HG03060 (cell line): ENCODE results near the gene APOC3.
"Not testable (repeated sequence)": the region's sequence is repeated elsewhere in the genome, so short reads cannot be mapped to it uniquely, and the experiment has no call there.

Experiments
- ATAC-seq: cut with Tn5 transposase; IDR thresholded peaks from one replicate; pipeline ENCODE4 v1.9.1; 2021; ENCODE audit warnings: low read depth, moderate number of reproducible peaks; ENCODE audit not compliant: unreplicated experiment

The APOC3 gene

DNA sequence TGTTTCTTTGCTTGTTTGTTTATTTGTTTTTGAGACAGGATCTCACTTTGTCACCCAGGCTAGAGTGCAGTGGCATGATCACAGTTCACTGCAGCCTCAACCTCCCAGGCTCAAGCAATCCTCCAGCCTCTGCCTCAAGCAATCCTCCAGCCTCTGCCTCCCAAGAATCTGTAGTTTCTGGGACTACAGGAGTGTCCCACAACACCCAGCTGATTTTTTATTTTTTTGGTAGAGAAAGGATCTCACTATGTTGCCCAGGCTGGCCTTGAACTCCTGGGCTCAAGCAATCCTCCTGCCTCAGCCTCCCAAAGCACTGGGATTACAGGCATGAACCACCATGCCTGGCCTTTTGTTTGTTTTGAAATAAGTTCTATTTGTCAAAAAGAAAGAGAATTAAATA, 28.0 kb upstream of the APOC3 start:
- ATAC-seq: not testable (repeated sequence)

- ATAC-seq: no peak
Measured at GRCh38 chr11:116804001-116804400, 25.7 kb upstream of the APOC3 start.

- ATAC-seq: no peak
Measured at GRCh38 chr11:116807601-116808261, 22.0 kb upstream of the APOC3 start.

- no peak for ATAC-seq
Measured at GRCh38 chr11:116808262-116809175, 21.2 kb upstream of the APOC3 start.

GRCh38 chr11:116811194-116811593, 18.5 kb upstream of the APOC3 start:
- no peak for ATAC-seq

- no peak for ATAC-seq
Measured at GRCh38 chr11:116812109-116812508, 17.6 kb upstream of the APOC3 start.

GRCh38 chr11:116813170-116813569, 16.5 kb upstream of the APOC3 start:
- no peak for ATAC-seq

GRCh38 chr11:116813781-116814471, 15.8 kb upstream of the APOC3 start:
- no peak for ATAC-seq

DNA sequence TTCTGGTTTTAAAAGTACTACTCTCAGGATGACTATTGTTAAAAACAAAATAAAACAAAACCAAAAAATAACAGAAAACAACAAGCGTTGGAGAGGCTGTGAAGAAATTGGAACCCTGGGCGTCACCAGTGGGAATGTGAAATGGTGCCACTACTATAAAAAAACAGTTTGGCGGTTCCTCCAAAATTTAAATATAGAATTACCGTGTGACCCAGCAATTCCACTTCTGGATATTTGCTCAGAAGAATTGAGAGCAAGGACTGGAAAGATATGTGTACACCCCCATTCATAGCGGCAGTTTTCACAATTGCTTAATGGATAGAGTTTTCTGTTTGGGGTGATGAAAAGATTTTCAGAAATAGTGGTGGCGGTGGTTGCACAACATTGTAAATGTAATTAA, 15.2 kb upstream of the APOC3 start:
- no peak for ATAC-seq

GRCh38 chr11:116819049-116819448, 10.7 kb upstream of the APOC3 start:
- no peak for ATAC-seq

DNA sequence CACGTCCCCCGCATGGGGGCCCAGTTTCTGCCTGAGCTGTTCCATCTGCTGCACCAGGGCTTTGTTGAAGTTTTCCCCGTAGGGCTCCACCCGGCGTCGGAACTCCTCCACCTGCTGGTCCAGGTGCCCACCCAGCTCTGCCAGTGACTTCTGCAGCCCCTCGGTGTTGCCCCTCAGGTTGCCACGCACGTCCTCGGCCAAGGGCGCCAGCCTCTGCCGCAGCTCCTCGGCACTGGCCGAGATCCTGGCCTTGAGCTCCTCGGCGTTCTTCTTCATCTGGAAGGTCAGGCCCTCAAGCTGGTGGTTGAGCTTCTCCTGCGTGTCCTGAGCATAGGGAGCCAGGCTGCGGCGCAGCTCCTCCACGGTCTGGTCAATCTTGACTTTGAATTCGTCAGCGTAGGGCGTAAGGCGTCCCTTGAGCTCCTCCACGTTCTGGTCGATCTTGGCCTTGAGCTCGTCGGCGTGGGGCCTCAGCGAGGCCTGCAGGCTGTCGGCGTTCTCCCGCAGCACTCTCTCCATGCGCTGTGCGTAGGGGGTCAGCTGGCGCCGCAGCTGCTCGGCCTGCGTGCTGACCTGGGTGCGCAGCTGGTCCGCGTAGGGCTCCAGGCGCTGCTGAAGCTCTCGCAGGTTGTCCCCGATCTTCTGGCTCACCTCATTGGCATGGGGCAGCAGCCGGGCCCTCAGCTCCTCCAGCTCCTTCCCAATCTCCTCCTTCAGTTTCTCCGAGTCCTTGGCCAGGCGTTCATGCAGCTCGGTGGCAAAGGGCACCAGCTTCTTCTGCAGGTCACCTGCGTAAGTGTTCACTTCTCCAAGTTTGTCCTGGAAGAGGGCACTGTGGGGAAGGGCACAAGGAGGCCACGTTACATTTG, 8.4 kb upstream of the APOC3 start:
- no peak for ATAC-seq

GRCh38 chr11:116822575-116822974, 7.1 kb upstream of the APOC3 start:
- ATAC-seq: no peak

DNA sequence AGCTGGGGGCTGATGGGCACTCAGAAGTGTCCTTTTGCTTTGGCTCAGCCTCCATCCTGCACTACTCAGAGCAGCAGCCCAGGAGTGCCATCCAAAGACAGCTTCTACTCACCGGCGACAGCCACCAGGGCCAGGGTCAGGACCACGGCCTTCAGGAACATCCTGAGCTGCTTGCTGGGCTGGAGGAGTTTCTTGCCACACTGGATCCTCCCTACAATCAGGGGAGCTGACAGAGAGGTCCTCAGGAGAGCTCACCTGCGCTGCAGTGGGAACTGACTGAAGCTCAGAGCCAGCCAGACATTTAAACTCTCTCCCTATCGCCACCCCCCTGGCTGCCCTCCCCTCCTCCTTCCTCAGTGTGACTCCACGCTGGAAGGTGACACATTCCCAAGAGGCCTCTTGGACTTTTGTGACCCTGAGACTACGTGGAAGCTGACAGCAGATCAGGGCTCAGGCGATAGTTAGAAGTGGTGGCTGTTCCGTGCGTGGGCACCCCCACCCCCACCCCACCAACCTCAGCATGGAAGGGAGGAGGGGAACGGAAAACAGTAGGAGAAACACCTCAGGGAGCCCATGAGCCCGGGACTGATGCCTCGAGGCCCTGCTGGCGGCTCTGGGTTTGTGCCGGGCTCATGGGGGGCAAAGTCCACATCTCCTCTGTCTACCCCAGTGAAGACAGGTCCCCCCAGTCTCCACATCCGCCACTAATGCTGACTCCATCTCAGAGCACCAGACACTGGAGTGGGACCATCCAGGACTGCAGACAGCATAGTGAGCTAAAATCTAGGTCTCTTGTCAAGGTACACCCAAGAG, 6.5 kb upstream of the APOC3 start, which contains the start of gene APOA4:
Gene APOA4 (minus strand): TSS at position 274 of the 813 bp plus-strand sequence. CDS start 113 bp downstream, at position 161.
- no peak for ATAC-seq

DNA sequence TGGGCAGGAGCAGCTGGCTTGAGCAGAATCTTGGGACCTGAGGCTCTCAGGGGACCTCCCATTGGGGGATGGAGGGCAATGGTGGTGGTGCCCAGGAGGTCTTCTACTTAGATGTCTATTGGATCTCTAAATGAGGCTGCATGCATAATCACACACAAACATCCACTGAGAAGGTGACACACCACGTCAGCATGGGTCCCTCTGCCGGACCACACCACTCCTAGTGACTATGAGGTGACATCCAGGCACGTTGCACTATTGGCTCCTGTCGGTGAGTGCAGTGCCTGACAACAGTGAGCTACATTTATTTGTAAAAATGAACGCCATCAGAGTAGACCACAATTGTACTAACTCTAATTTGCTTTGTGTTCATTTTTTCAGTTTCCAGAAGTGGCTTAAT, 4.3 kb upstream of the APOC3 start:
- no peak for ATAC-seq

DNA sequence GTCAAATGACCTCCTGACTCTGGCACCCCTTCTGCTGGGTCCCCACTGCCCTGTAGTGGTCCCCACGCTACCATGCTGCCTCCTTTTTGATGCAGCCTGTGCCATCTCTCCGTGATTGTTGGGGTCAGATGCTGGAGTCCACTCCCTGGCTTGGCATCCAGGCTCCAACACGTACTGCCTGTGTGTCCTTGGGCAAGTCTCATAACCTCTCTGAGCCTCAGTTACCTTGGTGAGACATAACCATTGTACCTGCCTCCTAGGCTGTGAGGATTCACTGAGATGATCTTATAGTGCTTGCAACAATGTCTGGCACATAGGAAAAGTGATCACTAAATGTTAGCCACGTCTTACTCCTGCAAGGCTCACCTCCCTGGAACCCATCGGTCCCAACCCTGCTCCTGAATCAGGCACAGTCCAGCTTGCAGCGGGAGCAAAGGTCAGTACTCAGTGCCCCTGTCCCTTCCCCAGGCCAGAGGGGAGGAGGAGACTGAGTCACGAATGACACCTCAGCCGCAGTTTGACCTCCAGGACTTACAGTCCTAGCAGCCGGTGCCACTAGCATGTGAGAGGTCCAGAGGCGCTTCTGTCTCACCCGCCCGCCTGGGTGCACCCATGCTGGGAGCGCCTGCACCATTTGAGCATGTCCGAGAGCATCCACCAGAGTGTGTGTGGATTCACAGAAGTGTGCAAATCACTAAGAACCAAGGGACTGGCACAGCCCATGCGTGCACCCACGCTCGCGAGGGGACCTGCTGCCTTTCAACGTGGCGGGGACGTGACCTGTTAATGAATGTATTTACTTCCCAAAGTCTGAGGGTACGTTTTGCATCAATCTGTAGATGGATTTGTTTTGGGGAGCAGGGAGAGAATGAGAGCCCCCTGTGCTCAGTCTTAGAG, 3.6 kb upstream of the APOC3 start:
- ATAC-seq: no peak

DNA sequence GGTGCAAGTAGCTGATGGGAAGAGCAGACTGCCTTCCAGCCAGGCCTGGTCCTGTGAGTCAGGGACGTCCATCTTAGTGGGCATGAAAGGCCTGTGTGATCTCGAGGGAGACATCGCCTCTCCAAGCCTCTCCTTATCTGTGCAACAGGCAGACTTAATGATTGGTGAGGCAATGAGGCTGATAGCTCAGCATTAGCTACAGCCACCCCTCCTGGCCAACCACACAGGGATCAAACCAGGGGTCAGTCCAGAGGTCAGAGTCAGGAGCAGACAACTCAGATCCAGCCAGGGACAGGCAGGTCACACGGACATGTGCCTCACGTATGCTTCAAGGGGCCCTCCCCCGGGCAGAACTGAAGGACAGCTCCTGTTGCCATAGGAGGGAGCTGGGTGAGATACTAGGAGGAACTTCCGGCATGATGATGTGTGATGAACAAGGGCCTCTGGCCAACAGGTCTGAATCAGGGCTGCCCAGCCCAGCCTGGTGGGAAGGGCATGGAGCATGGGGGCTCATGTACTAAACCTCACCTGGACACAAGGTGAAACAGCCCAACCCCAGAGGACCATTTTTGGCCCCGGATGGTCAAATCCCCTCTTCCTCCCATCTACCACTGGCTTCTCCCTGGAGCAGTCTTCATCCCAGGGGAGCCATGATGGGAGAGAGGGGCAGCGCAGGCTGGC, 2.8 kb upstream of the APOC3 start:
- no peak for ATAC-seq

DNA sequence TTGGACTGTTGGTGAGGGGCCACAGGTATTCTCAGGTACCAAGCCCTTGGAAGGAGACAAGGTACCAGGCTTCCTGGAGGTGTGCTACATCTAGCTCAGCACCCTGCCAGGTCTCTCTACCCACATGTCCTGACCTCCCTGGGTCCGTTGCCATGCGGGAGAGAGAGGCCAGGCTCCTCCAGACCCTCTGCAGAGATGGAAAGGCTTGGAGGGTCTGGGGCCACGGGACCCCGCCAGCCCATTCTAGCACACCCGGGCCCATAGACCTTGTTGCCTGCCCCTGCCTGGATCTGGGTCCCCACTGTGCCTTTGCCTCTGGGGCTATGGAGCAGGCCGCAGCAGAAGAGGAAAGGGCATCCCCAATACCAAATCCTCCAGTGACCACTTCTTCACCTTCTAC, 2.2 kb upstream of the APOC3 start:
- no peak for ATAC-seq
